ENCODE measurements around the gene CDHR5.

- TF ChIP-seq EZH2 (IDR thresholded peaks at IDR 0.05; ENCODE audit: low read length) (no peak), CTCF (optimal IDR thresholded peaks at IDR 0.05 in 1 of 3, IDR thresholded peaks at IDR 0.05 in 1 of 3, conservative IDR thresholded peaks at IDR 0.05 in 1 of 3; ENCODE audit: extremely low read depth in 1 of 3, insufficient read depth in 2 of 3, low read length in 3 of 3) (no peak)
Measured at GRCh38 chr11:576811-577610, 47.7 kb downstream of the CDHR5 start.

Data from keratinocyte (primary cell).